ENCODE measurements around the gene MAP2K4. TPM values are rescaled to one million over a fixed set of nuclear protein-coding genes. Genes with fewer than 3 reads are reported as not detected.

Gene MAP2K4
- total RNA-seq, 1 experiment from 2014 or later: 46.1 TPM

DNA sequence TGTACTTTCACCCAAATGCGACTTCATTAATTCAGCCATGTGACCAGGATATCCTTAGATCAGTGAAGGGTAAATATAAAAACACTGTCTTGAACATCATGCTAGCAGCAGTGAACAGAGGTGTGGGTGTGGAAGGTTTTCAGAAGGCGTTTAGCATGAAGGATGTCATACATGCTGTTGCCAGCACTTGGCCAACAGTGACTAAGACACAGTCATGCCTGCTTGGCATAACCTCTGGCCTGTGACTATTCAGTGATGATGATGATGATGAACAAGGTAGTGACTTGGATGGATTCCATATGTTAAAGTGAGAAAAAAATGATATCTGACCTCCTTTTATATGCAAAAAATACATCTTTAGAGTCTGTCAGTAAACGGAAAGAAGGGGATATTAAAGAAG, 97.9 kb downstream of the MAP2K4 start:
- WGBS (ENCODE audit: extremely low coverage, insufficient read length, low lambda C conversion rate): no CpG with 5 or more reads among the region's 3 CpGs
- Histone ChIP-seq H3K23me2 (ENCODE audit: insufficient read length, low read depth, low read length, poor library complexity, severe bottlenecking) (no peaks in the 10 kb centered on the region), H4K5ac (ENCODE audit: insufficient read length, low read depth, low read length) (no peak overlapping the region), H2BK5ac (ENCODE audit: insufficient read length, low read length) (no peak overlapping the region), H2AK5ac (ENCODE audit: insufficient read length, low read length) (no peak overlapping the region), H4K91ac (ENCODE audit: insufficient read length, low read depth, low read length) (no peak overlapping the region), H3T11ph (ENCODE audit: low read length) (no peak overlapping the region), H3K27me3 (ENCODE audit: insufficient read depth, low read length) (no peaks in the 10 kb centered on the region), H3K4ac (ENCODE audit: low read depth, low read length) (no peak overlapping the region), H3K27ac (ENCODE audit: insufficient read length, low read depth, low read length) (no peak overlapping the region), H3K4me2 (ENCODE audit: insufficient read depth, insufficient read length, low read length) (no peak overlapping the region), H2BK120ac (ENCODE audit: low read depth, low read length, poor library complexity, severe bottlenecking) (no peak overlapping the region), H3K79me1 (ENCODE audit: insufficient read depth, low read depth, low read length, poor library complexity, severe bottlenecking) (no peaks in the 10 kb centered on the region), H2BK15ac (ENCODE audit: low read depth, low read length) (no peak overlapping the region), H2BK12ac (ENCODE audit: insufficient read length, low read depth, low read length) (no peak overlapping the region), H3K56ac (ENCODE audit: insufficient read length, low read depth, low read length) (no peak overlapping the region), H3K79me2 (ENCODE audit: insufficient read depth, low read length) (no peaks in the 10 kb centered on the region), H4K8ac (replicated peaks; ENCODE audit: insufficient read length, low read depth, low read length) (no peak overlapping the region), H3K23ac (ENCODE audit: insufficient read length, low read depth, low read length) (no peak overlapping the region), H4K20me1 (ENCODE audit: control insufficient read depth, insufficient read depth, insufficient read length) (no peaks in the 10 kb centered on the region), H3K4me1 (ENCODE audit: insufficient read depth, low read length) (peaks cover 4% of the 10 kb centered on the region; the same call in 1 of the 2 replicates), H3K14ac (ENCODE audit: insufficient read depth, low read length) (no peak overlapping the region), H2AFZ (ENCODE audit: low read length) (no peak overlapping the region), H3K9ac (ENCODE audit: extremely low read depth, insufficient read length, low read length) (no peak overlapping the region), H3K9me3 (ENCODE audit: control insufficient read depth, low read depth, low read length) (no peaks in the 10 kb centered on the region), H2BK20ac (ENCODE audit: low read depth, low read length, poor library complexity, severe bottlenecking) (no peak overlapping the region), H3K18ac (ENCODE audit: insufficient read length, low read depth, low read length) (no peak overlapping the region)
- DNase-seq: no peak
- Mint-ChIP-seq H3K27me3 (ENCODE audit: low read depth) (no peaks in the 10 kb centered on the region), H3K9me3 (no peaks in the 10 kb centered on the region), H3K4me3 (no peak overlapping the region), H3K27ac (no peak overlapping the region), H3K4me1 (peaks cover 20 to 22% of the 10 kb centered on the region in 2 experiments), H3K36me3 (ENCODE audit: insufficient read depth in 1 of 3, low read depth in 3 of 3) (peaks cover 15 to 44% (median 40%) of the 10 kb centered on the region in 3 experiments; a peak in 6 of 7 replicates)
- TF ChIP-seq, protein P1, sequence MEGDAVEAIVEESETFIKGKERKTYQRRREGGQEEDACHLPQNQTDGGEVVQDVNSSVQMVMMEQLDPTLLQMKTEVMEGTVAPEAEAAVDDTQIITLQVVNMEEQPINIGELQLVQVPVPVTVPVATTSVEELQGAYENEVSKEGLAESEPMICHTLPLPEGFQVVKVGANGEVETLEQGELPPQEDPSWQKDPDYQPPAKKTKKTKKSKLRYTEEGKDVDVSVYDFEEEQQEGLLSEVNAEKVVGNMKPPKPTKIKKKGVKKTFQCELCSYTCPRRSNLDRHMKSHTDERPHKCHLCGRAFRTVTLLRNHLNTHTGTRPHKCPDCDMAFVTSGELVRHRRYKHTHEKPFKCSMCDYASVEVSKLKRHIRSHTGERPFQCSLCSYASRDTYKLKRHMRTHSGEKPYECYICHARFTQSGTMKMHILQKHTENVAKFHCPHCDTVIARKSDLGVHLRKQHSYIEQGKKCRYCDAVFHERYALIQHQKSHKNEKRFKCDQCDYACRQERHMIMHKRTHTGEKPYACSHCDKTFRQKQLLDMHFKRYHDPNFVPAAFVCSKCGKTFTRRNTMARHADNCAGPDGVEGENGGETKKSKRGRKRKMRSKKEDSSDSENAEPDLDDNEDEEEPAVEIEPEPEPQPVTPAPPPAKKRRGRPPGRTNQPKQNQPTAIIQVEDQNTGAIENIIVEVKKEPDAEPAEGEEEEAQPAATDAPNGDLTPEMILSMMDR (conservative IDR thresholded peaks at IDR 0.05): no peak

All from H9 (cell line).